T-cell (primary cell): ENCODE results near the gene SLC28A1. TPM values are rescaled to one million over a fixed set of nuclear protein-coding genes. Genes with fewer than 3 reads are reported as not detected.

Experiments
- ATAC-seq, 4 experiments: fragments of 200-7000 bp in 3 of 4; fragments of 150-1000 bp in 1 of 4; cut with Tn5 transposase; replicated peaks in 1 of 4; 1 replicate in 3 of 4; 2 replicates in 1 of 4; pipeline ENCODE4 v1.10.0; 2021; ENCODE audit warnings: moderate library complexity in 3 of 4, mild to moderate bottlenecking in 2 of 4, moderate number of reproducible peaks in 1 of 4
- CTCF ChIA-PET, 2 donors: fragments of 300-600 bp; sonication (Branson Sonifier 250); formaldehyde crosslinking; loops; one replicate each; lab custom pipeline; 2022; ENCODE audit warnings: antibody characterized with exemption in 2 of 2; lab: Charles Lee
- POLR2A ChIA-PET, 2 donors: fragments of 300-600 bp; sonication (Branson Sonifier 250); formaldehyde crosslinking; loops; one replicate each; lab custom pipeline; 2022; ENCODE audit warnings: antibody characterized with exemption in 2 of 2; lab: Charles Lee
- DNase-seq, 35 experiments: peaks; one replicate each; pipeline versions ENCODE4 v3.0.0 to v3.0.0-alpha.2; 2013 to 2023
- H3K27ac ChIP-seq: one replicate; pipeline ENCODE4 v1.5.1; 2013; ENCODE audit warnings: low read length
- H3K27me3 ChIP-seq, 2 experiments: replicated peaks in 1 of 2; 1 replicate in 1 of 2; 2 replicates in 1 of 2; pipeline versions ENCODE4 v1.6.1 to v1.7.0; 2013; ENCODE audit warnings: low read length in 1 of 2, mixed read lengths in 1 of 2; ENCODE audit not compliant: control insufficient read depth in 2 of 2, insufficient read depth in 2 of 2; ENCODE audit errors: extremely low read depth in 1 of 2
- H3K36me3 ChIP-seq, 2 donors: 1 replicate in 1 of 2; 2 replicates in 1 of 2; pipeline versions ENCODE4 v1.6.1 to v1.7.0; 2013; ENCODE audit warnings: low read length in 1 of 2; ENCODE audit not compliant: control insufficient read depth in 2 of 2, insufficient read depth in 1 of 2; ENCODE audit errors: extremely low read depth in 1 of 2
- H3K4me1 ChIP-seq, 2 experiments: 1 replicate in 1 of 2; 2 replicates in 1 of 2; pipeline versions ENCODE4 v1.6.1 to v1.7.0; 2013; ENCODE audit warnings: low read length in 2 of 2, mixed read lengths in 1 of 2; ENCODE audit not compliant: insufficient read depth in 2 of 2, control insufficient read depth in 1 of 2; ENCODE audit errors: extremely low read depth in 1 of 2
- H3K4me3 ChIP-seq, 2 donors: 1 replicate in 1 of 2; 2 replicates in 1 of 2; pipeline versions ENCODE4 v1.5.1 to v1.7.0; 2013; ENCODE audit warnings: mild to moderate bottlenecking in 2 of 2, low read length in 1 of 2, moderate library complexity in 1 of 2; ENCODE audit not compliant: control insufficient read depth in 1 of 2; ENCODE audit errors: extremely low read depth in 1 of 2
- H3K9me3 ChIP-seq: 2 replicates; pipeline ENCODE4 v1.7.0; 2013
- H3K27ac Mint-ChIP-seq, 2 donors: one replicate each; pipeline ENCODE4 v1.8.0; 2020 to 2021; ENCODE audit warnings: mild to moderate bottlenecking in 2 of 2, mixed read lengths in 2 of 2
- H3K27me3 Mint-ChIP-seq, 2 donors: one replicate each; pipeline ENCODE4 v1.8.0; 2021 to 2022; ENCODE audit warnings: mixed read lengths in 2 of 2
- H3K36me3 Mint-ChIP-seq: one replicate; pipeline ENCODE4 v1.8.0; 2021; ENCODE audit warnings: mixed read lengths
- H3K4me1 Mint-ChIP-seq, 3 donors: one replicate each; pipeline ENCODE4 v1.8.0; 2020 to 2022; ENCODE audit warnings: mixed read lengths in 3 of 3, mild to moderate bottlenecking in 1 of 3
- H3K4me3 Mint-ChIP-seq, 3 donors: one replicate each; pipeline ENCODE4 v1.8.0; 2020 to 2022; ENCODE audit warnings: mild to moderate bottlenecking in 3 of 3, mixed read lengths in 3 of 3, moderate library complexity in 3 of 3
- H3K9me3 Mint-ChIP-seq, 3 donors: one replicate each; pipeline ENCODE4 v1.8.0; 2020 to 2022; ENCODE audit warnings: mixed read lengths in 3 of 3
- WGBS: methylation state at CpG from one replicate; pipeline ENCODE4 v1.1.5; 2013; ENCODE audit warnings: missing lambda C conversion rate; ENCODE audit not compliant: insufficient coverage; 5-methylcytosine and 5-hydroxymethylcytosine counted together
- total RNA-seq, 35 experiments: library from RNA in 6 of 35; stranded (reverse) in 6 of 35; fragments of 120-200 nt in 1 of 35; gene quantifications; one replicate each; pipeline versions ENCODE4 v1.2.1 to v1.2.4 and lab custom pipeline; 2013 to 2026

Gene SLC28A1
- total RNA-seq, 5 donors from 2014 or later (not counting 1 experiment from before 2014, with no cell fraction given), result not detected

DNA sequence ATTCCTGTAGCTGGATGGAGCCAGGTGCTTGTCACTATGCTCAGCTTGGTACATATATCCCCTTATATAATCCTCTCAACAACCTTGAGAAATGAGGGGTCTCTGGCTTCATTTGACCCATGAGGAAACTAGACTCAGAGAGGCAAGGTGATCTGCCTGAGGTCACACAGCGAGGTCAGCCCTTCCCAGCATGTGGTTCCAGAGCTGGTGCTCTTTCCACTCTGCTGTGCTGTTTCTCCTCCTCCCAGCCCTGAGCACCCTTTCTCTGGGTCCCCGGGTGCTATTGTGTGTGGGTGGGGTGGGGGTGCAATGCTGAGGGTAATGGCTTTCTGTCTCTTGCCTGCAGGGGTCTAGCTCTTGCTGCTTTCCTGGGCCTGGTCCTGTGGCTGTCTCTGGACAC, 19.3 kb downstream of the SLC28A1 start:
- Mint-ChIP-seq H3K27ac (no peak overlapping the region), H3K36me3 (no peaks in the 10 kb centered on the region)
- WGBS, result 100% methylated on average over 1 of the region's 2 CpGs

DNA sequence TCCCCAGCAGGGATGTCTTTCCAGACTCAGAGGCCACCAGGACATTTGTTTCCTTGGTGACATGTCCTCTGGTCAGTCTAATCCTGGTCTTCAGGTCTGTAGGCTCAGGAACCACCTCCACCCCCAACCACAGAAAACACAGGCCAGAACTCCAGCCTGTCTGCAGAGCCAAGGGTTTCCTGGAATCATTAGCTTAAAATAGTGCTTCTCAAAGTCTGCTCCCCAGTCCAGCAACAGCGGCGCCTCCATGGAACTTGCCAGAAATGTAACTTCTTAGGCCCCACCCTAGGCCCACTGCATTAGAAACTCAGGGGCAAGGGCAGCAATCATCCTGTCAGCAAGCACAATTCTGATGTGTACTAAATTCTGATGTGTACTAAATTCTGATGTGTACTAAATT, 20.0 kb downstream of the SLC28A1 start:
- POLR2A ChIA-PET, result no interaction called here
- no peak overlapping the region for H3K4me3 Mint-ChIP-seq

More for the DNA sequence above, 19.3 kb downstream of the SLC28A1 start:
- DNase-seq (no peak), ATAC-seq (no peak)
- no peaks in the 10 kb centered on the region for H3K9me3 ChIP-seq
- H3K4me1 Mint-ChIP-seq, result no peaks in the 10 kb centered on the region
- H3K4me3 Mint-ChIP-seq, result no peak overlapping the region
- H3K27me3 ChIP-seq, result peaks cover 0 to 3% of the 10 kb centered on the region in 2 experiments
- no peaks in the 10 kb centered on the region for H3K4me1 ChIP-seq
- H3K27me3 Mint-ChIP-seq, result peaks cover 0 to 5% of the 10 kb centered on the region in 2 donors
- CTCF ChIA-PET, result no interaction called here
- no peak overlapping the region for H3K4me3 ChIP-seq
- H3K36me3 ChIP-seq, result no peaks in the 10 kb centered on the region
- POLR2A ChIA-PET, result no interaction called here
- no peak overlapping the region for H3K27ac ChIP-seq
- peaks cover 0 to 7% (median 0%) of the 10 kb centered on the region in 3 donors for H3K9me3 Mint-ChIP-seq

DNA sequence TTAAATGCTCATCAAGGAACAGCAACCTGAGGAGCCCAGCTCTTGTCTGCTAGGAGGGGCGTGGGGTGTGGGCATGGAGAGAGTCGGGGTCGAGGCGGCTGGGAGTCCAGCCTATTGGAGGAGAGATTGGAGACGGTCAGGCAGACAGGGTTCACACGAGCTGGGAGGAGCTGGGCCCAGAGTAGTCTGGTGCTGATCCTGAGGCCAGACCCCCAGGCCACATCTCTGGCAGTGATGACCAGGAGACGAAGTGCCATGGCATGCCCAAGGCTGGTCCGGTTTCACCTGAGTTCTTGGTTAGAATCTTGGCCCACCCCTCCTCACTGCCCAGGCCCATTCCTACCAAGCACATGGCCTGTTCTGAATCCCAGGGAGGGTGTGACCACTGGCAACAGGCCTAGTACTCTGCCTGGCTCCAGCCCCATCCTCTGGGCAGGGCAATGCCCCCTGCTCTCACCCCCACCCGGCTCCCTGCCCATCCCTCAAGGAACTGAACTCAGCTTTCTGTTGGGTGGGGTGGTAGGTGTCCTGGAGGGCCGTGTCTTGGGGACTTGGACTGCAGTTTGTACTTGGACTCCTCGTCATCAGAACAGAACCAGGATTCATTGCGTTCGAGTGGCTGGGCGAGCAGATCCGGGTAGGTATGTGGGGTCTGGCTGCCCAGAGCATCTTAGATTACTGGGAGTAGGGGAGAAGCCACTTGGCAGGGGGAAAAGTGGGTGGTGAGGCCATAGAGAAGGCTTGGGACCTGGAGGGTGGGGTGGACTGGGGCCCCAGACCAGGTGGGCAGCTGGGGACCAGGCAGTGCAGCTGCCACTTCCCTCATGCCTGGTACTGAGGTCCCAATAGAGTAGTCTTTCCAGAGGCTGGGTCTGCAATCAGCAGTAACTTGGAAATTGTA, 20.8 kb downstream of the SLC28A1 start:
- H3K9me3 Mint-ChIP-seq, result no peaks in the 10 kb centered on the region
- no peak overlapping the region for H3K4me3 Mint-ChIP-seq

More for the DNA sequence above, 20.0 kb downstream of the SLC28A1 start:
- no peaks in the 10 kb centered on the region for H3K36me3 Mint-ChIP-seq
- Histone ChIP-seq H3K9me3 (no peaks in the 10 kb centered on the region), H3K36me3 (no peaks in the 10 kb centered on the region), H3K27ac (no peak overlapping the region), H3K4me3 (no peak overlapping the region), H3K4me1 (no peaks in the 10 kb centered on the region), H3K27me3 (peaks cover 0 to 3% of the 10 kb centered on the region in 2 experiments)
- peaks cover 0 to under 1% (median 0%) of the 10 kb centered on the region in 3 donors for H3K9me3 Mint-ChIP-seq
- CTCF ChIA-PET, result no interaction called here
- peaks cover 0 to 2% of the 10 kb centered on the region in 2 donors for H3K27me3 Mint-ChIP-seq
- no peaks in the 10 kb centered on the region for H3K4me1 Mint-ChIP-seq
- WGBS, result 95% methylated on average over 2 of the region's 2 CpGs
- no peak overlapping the region for H3K27ac Mint-ChIP-seq
- ATAC-seq (no peak), DNase-seq (no peak)

DNA sequence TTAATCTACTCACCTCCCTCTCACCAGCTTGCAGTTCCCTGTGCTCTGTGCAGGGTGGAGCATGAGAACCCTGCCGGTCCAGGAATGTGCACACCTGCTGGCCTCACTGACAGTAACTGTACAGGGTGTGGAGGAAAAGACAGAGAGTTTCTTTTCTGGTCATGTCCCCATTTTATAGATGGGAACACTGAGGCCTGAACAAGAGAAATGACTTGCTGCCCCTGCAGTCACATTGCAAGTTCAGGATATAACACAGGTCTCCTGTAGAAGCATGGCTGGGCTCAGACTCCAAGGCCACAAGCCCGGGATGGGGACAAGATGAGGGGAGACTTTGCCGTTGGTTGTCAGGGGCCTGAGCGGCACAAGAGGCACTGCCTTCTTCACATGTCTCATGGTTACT, 23.3 kb downstream of the SLC28A1 start:
- Mint-ChIP-seq H3K4me3 (no peak overlapping the region), H3K27me3 (peaks cover 0 to 2% of the 10 kb centered on the region in 2 donors), H3K4me1 (no peaks in the 10 kb centered on the region), H3K9me3 (no peaks in the 10 kb centered on the region), H3K27ac (no peak overlapping the region), H3K36me3 (no peaks in the 10 kb centered on the region)
- Histone ChIP-seq H3K36me3 (no peaks in the 10 kb centered on the region), H3K9me3 (no peaks in the 10 kb centered on the region), H3K4me1 (no peaks in the 10 kb centered on the region), H3K4me3 (no peak overlapping the region), H3K27ac (no peak overlapping the region), H3K27me3 (peaks cover 0 to 8% of the 10 kb centered on the region in 2 experiments)
- no CpG with 5 or more reads among the region's 4 CpGs for WGBS
- ChIA-PET POLR2A (no interaction called here), CTCF (interaction anchor here in 1 of 2 donors (0.6 kb wide), 1 partner anchor 9 kb away, joined by 4 read pairs; no protein-coding TSS in a partner anchor)
- DNase-seq (no peak), ATAC-seq (no peak)

More for the DNA sequence above, 20.8 kb downstream of the SLC28A1 start:
- WGBS, result 87% methylated on average over 14 of the region's 15 CpGs
- no peak overlapping the region for H3K27ac ChIP-seq
- ChIA-PET POLR2A (no interaction called here), CTCF (no interaction called here)
- no peak for ATAC-seq
- H3K27me3 ChIP-seq, result peaks cover 0 to 5% of the 10 kb centered on the region in 2 experiments
- Mint-ChIP-seq H3K27ac (no peak overlapping the region), H3K36me3 (no peaks in the 10 kb centered on the region), H3K27me3 (no peaks in the 10 kb centered on the region), H3K4me1 (no peaks in the 10 kb centered on the region)
- no peaks in the 10 kb centered on the region for H3K9me3 ChIP-seq
- no peak overlapping the region for H3K4me3 ChIP-seq
- DNase-seq, result no peak
- no peaks in the 10 kb centered on the region for H3K4me1 ChIP-seq
- no peaks in the 10 kb centered on the region for H3K36me3 ChIP-seq

GRCh38 chr15:84908564-84908963, 24.1 kb downstream of the SLC28A1 start:
- Histone ChIP-seq H3K4me1 (no peaks in the 10 kb centered on the region), H3K27ac (no peak overlapping the region), H3K9me3 (no peaks in the 10 kb centered on the region), H3K36me3 (no peaks in the 10 kb centered on the region), H3K27me3 (peaks cover 0 to 8% of the 10 kb centered on the region in 2 experiments), H3K4me3 (no peak overlapping the region)
- no peaks in the 10 kb centered on the region for H3K9me3 Mint-ChIP-seq
- ATAC-seq (no peak), DNase-seq (no peak)
- no peaks in the 10 kb centered on the region for H3K36me3 Mint-ChIP-seq
- ChIA-PET CTCF (no interaction called here), POLR2A (no interaction called here)
- H3K4me3 Mint-ChIP-seq, result no peak overlapping the region
- WGBS, result 77% methylated on average over 6 of the region's 13 CpGs
- H3K27ac Mint-ChIP-seq, result no peak overlapping the region
- peaks cover 0 to 2% of the 10 kb centered on the region in 2 donors for H3K27me3 Mint-ChIP-seq
- H3K4me1 Mint-ChIP-seq, result no peaks in the 10 kb centered on the region

GRCh38 chr15:84909029-84909428, 24.6 kb downstream of the SLC28A1 start:
- H3K9me3 ChIP-seq, result no peaks in the 10 kb centered on the region
- Mint-ChIP-seq H3K4me3 (no peak overlapping the region), H3K27me3 (peaks cover 0 to 2% of the 10 kb centered on the region in 2 donors), H3K4me1 (no peaks in the 10 kb centered on the region), H3K9me3 (no peaks in the 10 kb centered on the region), H3K27ac (no peak overlapping the region), H3K36me3 (no peaks in the 10 kb centered on the region)
- ChIA-PET CTCF (no interaction called here), POLR2A (no interaction called here)
- H3K4me1 ChIP-seq, result no peaks in the 10 kb centered on the region
- ATAC-seq (no peak), DNase-seq (no peak)
- no peak overlapping the region for H3K27ac ChIP-seq
- no peaks in the 10 kb centered on the region for H3K36me3 ChIP-seq
- H3K4me3 ChIP-seq, result no peak overlapping the region
- WGBS, result no CpG with 5 or more reads among the region's 3 CpGs
- peaks cover 0 to 8% of the 10 kb centered on the region in 2 experiments for H3K27me3 ChIP-seq
